ENCODE results near the gene MIA. TPM values are rescaled to one million over a fixed set of nuclear protein-coding genes. Genes with fewer than 3 reads are reported as not detected.

Gene MIA
- total and polyA plus RNA-seq, 2 of the 4 experiments (the other 2 are of a cell fraction): 0.44 TPM; not detected in 1

GRCh38 chr19:40744554-40745401 lies 30.5 kb upstream of the MIA start (continued):
- no peak for TF ChIP-seq SMC3 (IDR thresholded peaks at IDR 0.05; ENCODE audit: low read depth, low read length)

- WGBS, 2 experiments (ENCODE audit: extremely low coverage in 2 of 2, insufficient read length in 1 of 2): 79% methylated on average over 5 of the region's 7 CpGs; no CpG with 5 or more reads in 1 of the 2 experiments
- DNase-seq: peak; percentile 63
- in situ Hi-C loops (cut with MboI; ENCODE audit: low sequenced_read_pairs): no loop called here
- POLR2A ChIA-PET (ENCODE audit: unreplicated experiment): no interaction called here
- Histone ChIP-seq H3K18ac (ENCODE audit: low read depth, low read length) (peak overlapping the region; percentile 68), H4K8ac (ENCODE audit: low read depth in 2 of 2, low read length in 2 of 2) (peak overlapping the region; percentile 74 to 97), H2BK15ac (ENCODE audit: low read depth, low read length) (peak overlapping the region; percentile 62; the same call in 1 of the 3 replicates), H3K9me3 (ENCODE audit: control insufficient read depth, insufficient read depth, low read length) (no peaks in the 10 kb centered on the region), H3K79me1 (ENCODE audit: low read depth in 1 of 2, low read length in 2 of 2) (peaks cover 9 to 21% of the 10 kb centered on the region in 2 experiments), H3K27me3 (ENCODE audit: control insufficient read depth, insufficient read depth, low read length) (no peaks in the 10 kb centered on the region), H3K4me2 (ENCODE audit: low read depth, low read length) (peak overlapping the region; percentile 58), H2AK9ac (replicated peaks; ENCODE audit: low read depth, low read length, poor library complexity) (peak overlapping the region; percentile 59), H4K91ac (ENCODE audit: insufficient read depth, low read depth, low read length) (peak overlapping the region; percentile 87), H3K4ac (ENCODE audit: low read depth, low read length) (peak overlapping the region; percentile 93), H3K14ac (replicated peaks; ENCODE audit: low read depth, low read length) (peak overlapping the region; percentile 93), H2AK5ac (ENCODE audit: low read depth, low read length) (peak overlapping the region; percentile 86), H2AFZ (replicated peaks; ENCODE audit: low read length, poor library complexity) (peak overlapping the region; percentile 78), H4K5ac (ENCODE audit: low read depth, low read length) (peak overlapping the region; percentile 83), H2BK20ac (ENCODE audit: low read depth, low read length) (peak overlapping the region; percentile 89), H3K36me3 (ENCODE audit: control insufficient read depth, insufficient read depth, low read length) (no peaks in the 10 kb centered on the region; the same call in 1 of the 2 replicates), H3K4me3 (ENCODE audit: insufficient read depth, low read depth, low read length) (no peak overlapping the region), H3K27ac (ENCODE audit: insufficient read depth, low read length) (peak overlapping the region; percentile 85), H2BK120ac (ENCODE audit: low read depth, low read length) (peak overlapping the region; percentile 91), H3K9me1 (ENCODE audit: insufficient read depth, low read length) (peaks cover 13% of the 10 kb centered on the region), H3K9ac (ENCODE audit: low read depth, low read length) (peak overlapping the region; percentile 17; the same call in 1 of the 2 replicates), H3K4me1 (ENCODE audit: control insufficient read depth, insufficient read depth, low read length) (peaks cover 17% of the 10 kb centered on the region), H3K56ac (ENCODE audit: extremely low read depth, insufficient read depth, low read length) (peak overlapping the region; percentile 82), H3K23ac (ENCODE audit: low read depth, low read length) (peak overlapping the region; percentile 69; the same call in 1 of the 2 replicates), H4K20me1 (ENCODE audit: insufficient read depth, low read length) (no peaks in the 10 kb centered on the region), H2BK5ac (ENCODE audit: low read depth, low read length, poor library complexity, severe bottlenecking) (peak overlapping the region; percentile 77)
- dilution Hi-C loops (cut with HindIII; ENCODE audit: low sequenced_read_pairs, unreplicated experiment): no loop called here
- intact Hi-C loops (cut with micrococcal nuclease): no loop called here
- BruUV-seq (replicated peaks): no TSS peak
- CTCF ChIA-PET: interaction anchor here (0.7 to 1.4 kb wide), 3 partner anchors 14 to 454 kb away, joined by 3 to 4 read pairs (median 4); no protein-coding TSS in a partner anchor
- peak; percentile 95 for TF ChIP-seq CEBPB (IDR thresholded peaks at IDR 0.05; ENCODE audit: low read depth, low read length)
- TF ChIP-seq CHD1 (IDR thresholded peaks at IDR 0.05; ENCODE audit: low read depth, low read length): no peak
- ATAC-seq (ENCODE audit: low read depth): peak; percentile 62
Measured at GRCh38 chr19:40745402-40745780, 29.9 kb upstream of the MIA start.
